Measurements from ENCODE around the gene CPT1B. TPM values are rescaled to one million over a fixed set of nuclear protein-coding genes. Genes with fewer than 3 reads are reported as not detected.
A peak's percentile ranks its signal among the peaks of the same experiment; 100 is the strongest.

CPT1B gene
- total RNA-seq, 4 donors from 2014 or later = 34.2 to 111 (median 37.6) TPM

- intact Hi-C loops (cut with DNase I; ENCODE audit: low total_unique reads) (no loop called here), in situ Hi-C loops (cut with MboI; ENCODE audit: low pct_ligation_motif_present in 1 of 4, low pct_unique_long_range_greater_than_20kb in 1 of 4, low sequenced_read_pairs in 3 of 4) (no loop called here)
- H3K9me3 ChIP-seq = no peaks in the 10 kb centered on the region
- no peak overlapping the region for H3K27ac ChIP-seq
- no peaks in the 10 kb centered on the region for H3K27me3 ChIP-seq
- no peak overlapping the region for H3K4me3 ChIP-seq
- 80% methylated on average over 14 of the region's 18 CpGs; no CpG with 5 or more reads in 1 of the 2 donors for WGBS, 2 donors (ENCODE audit: low coverage in 1 of 2)
- DNase-seq = no peak
- no peaks in the 10 kb centered on the region for H3K36me3 ChIP-seq
- peaks cover 10 to 23% (median 20%) of the 10 kb centered on the region in 4 donors for H3K4me1 ChIP-seq
- TF ChIP-seq POLR2AphosphoS5 (IDR thresholded peaks at IDR 0.05) = no peak
- TF ChIP-seq, protein P1, sequence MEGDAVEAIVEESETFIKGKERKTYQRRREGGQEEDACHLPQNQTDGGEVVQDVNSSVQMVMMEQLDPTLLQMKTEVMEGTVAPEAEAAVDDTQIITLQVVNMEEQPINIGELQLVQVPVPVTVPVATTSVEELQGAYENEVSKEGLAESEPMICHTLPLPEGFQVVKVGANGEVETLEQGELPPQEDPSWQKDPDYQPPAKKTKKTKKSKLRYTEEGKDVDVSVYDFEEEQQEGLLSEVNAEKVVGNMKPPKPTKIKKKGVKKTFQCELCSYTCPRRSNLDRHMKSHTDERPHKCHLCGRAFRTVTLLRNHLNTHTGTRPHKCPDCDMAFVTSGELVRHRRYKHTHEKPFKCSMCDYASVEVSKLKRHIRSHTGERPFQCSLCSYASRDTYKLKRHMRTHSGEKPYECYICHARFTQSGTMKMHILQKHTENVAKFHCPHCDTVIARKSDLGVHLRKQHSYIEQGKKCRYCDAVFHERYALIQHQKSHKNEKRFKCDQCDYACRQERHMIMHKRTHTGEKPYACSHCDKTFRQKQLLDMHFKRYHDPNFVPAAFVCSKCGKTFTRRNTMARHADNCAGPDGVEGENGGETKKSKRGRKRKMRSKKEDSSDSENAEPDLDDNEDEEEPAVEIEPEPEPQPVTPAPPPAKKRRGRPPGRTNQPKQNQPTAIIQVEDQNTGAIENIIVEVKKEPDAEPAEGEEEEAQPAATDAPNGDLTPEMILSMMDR (IDR thresholded peaks at IDR 0.05) = no peak
- TF ChIP-seq POLR2A (IDR thresholded peaks at IDR 0.05) = no peak
- no peak for TF ChIP-seq EP300 (IDR thresholded peaks at IDR 0.05; ENCODE audit: low read depth)
These were observed 1.2 kb downstream of the CPT1B start for GRCh38 chr22:50576806-50577696.

GRCh38 chr22:50576070-50576469 is 2.2 kb downstream of the CPT1B start:
- 40 to 68% methylated on average over 3 to 5 of the region's 5 CpGs for WGBS, 2 donors (ENCODE audit: low coverage in 1 of 2)
- intact Hi-C loops (cut with DNase I; ENCODE audit: low total_unique reads) (no loop called here), in situ Hi-C loops (cut with MboI; ENCODE audit: low pct_ligation_motif_present in 1 of 4, low pct_unique_long_range_greater_than_20kb in 1 of 4, low sequenced_read_pairs in 3 of 4) (no loop called here)
- Histone ChIP-seq H3K27me3 (no peaks in the 10 kb centered on the region), H3K4me1 (peaks cover under 1 to 14% (median 11%) of the 10 kb centered on the region in 4 donors), H3K4me3 (no peak overlapping the region), H3K9me3 (no peaks in the 10 kb centered on the region), H3K36me3 (no peaks in the 10 kb centered on the region), H3K27ac (no peak overlapping the region)
- DNase-seq = no peak
- TF ChIP-seq, protein P1 (IDR thresholded peaks at IDR 0.05) = peak in 3 of 5 experiments; percentile 16 to 47 (median 18)
- no peak for TF ChIP-seq POLR2AphosphoS5 (IDR thresholded peaks at IDR 0.05)

DNA sequence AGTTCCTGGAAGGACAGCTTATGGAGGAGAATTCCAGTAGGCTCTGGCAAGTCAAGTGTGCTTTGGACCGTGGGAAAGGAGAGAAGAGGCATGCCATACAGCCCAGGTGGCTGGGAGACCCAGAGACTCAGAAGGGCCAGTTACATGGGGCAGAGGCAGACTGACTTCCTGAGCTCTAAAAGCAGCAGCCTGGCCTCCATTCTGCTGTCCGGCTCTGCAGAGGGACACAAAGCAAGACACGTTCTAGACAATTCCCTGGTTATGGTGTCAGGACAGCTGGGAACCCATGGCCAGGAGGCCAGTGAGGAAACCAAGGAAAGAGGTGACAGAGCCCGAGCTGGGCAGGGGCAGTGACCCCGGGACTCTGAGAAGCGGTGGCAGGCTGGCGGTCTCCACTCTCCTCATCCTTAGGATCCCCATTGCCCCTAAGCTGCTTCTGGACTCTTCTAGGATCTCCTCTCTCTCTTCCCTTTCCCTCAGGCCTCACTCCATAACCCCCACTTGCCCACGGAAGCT is 2.7 kb downstream of the CPT1B start:
- DNase-seq = no peak
- WGBS, 2 donors (ENCODE audit: low coverage in 1 of 2) = 64 to 91% methylated on average over 2 to 8 of the region's 8 CpGs
- no peaks in the 10 kb centered on the region for H3K36me3 ChIP-seq
- peaks cover 0 to 12% (median 10%) of the 10 kb centered on the region in 4 donors for H3K4me1 ChIP-seq
- in situ Hi-C loops (cut with MboI; ENCODE audit: low pct_ligation_motif_present in 1 of 4, low pct_unique_long_range_greater_than_20kb in 1 of 4, low sequenced_read_pairs in 3 of 4) (no loop called here), intact Hi-C loops (cut with DNase I; ENCODE audit: low total_unique reads) (no loop called here)
- no peak overlapping the region for H3K4me3 ChIP-seq
- no peaks in the 10 kb centered on the region for H3K27me3 ChIP-seq
- H3K9me3 ChIP-seq = no peaks in the 10 kb centered on the region
- no peak overlapping the region for H3K27ac ChIP-seq
- TF ChIP-seq POLR2AphosphoS5 (IDR thresholded peaks at IDR 0.05) (no peak), POLR2A (IDR thresholded peaks at IDR 0.05) (no peak), EP300 (IDR thresholded peaks at IDR 0.05; ENCODE audit: low read depth) (no peak)
- TF ChIP-seq, protein P1 (IDR thresholded peaks at IDR 0.05) = no peak

GRCh38 chr22:50574383-50574755 is 3.9 kb downstream of the CPT1B start:
- Histone ChIP-seq H3K4me3 (no peak overlapping the region), H3K27me3 (no peaks in the 10 kb centered on the region), H3K4me1 (peaks cover 0 to 14% (median 11%) of the 10 kb centered on the region in 4 donors), H3K27ac (no peak overlapping the region), H3K36me3 (no peaks in the 10 kb centered on the region), H3K9me3 (no peaks in the 10 kb centered on the region)
- intact Hi-C loops (cut with DNase I; ENCODE audit: low total_unique reads) = no loop called here
- DNase-seq = no peak
- in situ Hi-C loops (cut with MboI; ENCODE audit: low pct_ligation_motif_present in 1 of 4, low pct_unique_long_range_greater_than_20kb in 1 of 4, low sequenced_read_pairs in 3 of 4) = no loop called here
- WGBS, 2 donors (ENCODE audit: low coverage in 1 of 2) = 89 to 98% methylated on average over 6 to 11 of the region's 11 CpGs
- TF ChIP-seq, protein P1 (IDR thresholded peaks at IDR 0.05) = no peak
- TF ChIP-seq POLR2A (IDR thresholded peaks at IDR 0.05) (no peak), EP300 (IDR thresholded peaks at IDR 0.05; ENCODE audit: low read depth) (no peak), POLR2AphosphoS5 (IDR thresholded peaks at IDR 0.05) (no peak)
